ENCODE measurements around the gene INPP4B.

Gene INPP4B

GRCh38 chr4:142563682-142564291 is 282.3 kb downstream of the INPP4B start:
- H3K4me1 ChIP-seq, result no peaks in the 10 kb centered on the region
- H3K27ac ChIP-seq, result no peak overlapping the region
- no peaks in the 10 kb centered on the region for H3K9me3 ChIP-seq (ENCODE audit: control insufficient read depth, low read length)
- no peak overlapping the region for H3K9ac ChIP-seq
- no peak overlapping the region for H3K4me3 ChIP-seq (ENCODE audit: low read depth, low read length)
- H3K36me3 ChIP-seq (ENCODE audit: control insufficient read depth, insufficient read depth, low read length), result no peaks in the 10 kb centered on the region
- no peaks in the 10 kb centered on the region for H3K79me2 ChIP-seq
- H3K27me3 ChIP-seq (ENCODE audit: control insufficient read depth, insufficient read depth, low read length), result no peaks in the 10 kb centered on the region
- no peak overlapping the region for H2AFZ ChIP-seq
- no peak overlapping the region for H3K4me2 ChIP-seq (ENCODE audit: low read length)
- TF ChIP-seq CTCF (IDR thresholded peaks at IDR 0.05), result no peak

- H3K9ac ChIP-seq, result no peak overlapping the region
- TF ChIP-seq CTCF (IDR thresholded peaks at IDR 0.05), result no peak
These were observed 286.1 kb downstream of the INPP4B start for GRCh38 chr4:142559986-142560385.

DNA sequence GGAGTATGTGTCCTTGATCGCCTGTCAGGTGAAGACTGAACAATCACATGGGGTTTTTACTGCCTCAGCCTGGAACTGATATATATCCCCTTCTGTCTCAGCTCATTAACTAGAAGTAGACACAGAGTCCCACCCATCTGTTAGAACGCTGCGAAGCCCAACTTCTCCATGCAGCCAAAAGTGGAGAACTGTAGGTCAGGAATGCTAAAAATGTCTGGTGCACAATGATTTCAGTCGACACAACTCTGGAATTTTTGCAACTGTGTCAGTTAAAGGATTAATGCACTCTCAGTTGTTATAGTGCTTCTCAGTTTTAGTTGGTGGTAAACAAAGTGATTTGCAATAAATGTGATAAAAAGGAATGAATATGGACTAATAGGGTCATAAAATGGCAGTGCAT is 287.2 kb downstream of the INPP4B start:
- H3K9me3 ChIP-seq (ENCODE audit: control insufficient read depth, low read length), result no peaks in the 10 kb centered on the region
- TF ChIP-seq CTCF (IDR thresholded peaks at IDR 0.05), result no peak
- no peak overlapping the region for H3K27ac ChIP-seq
- H2AFZ ChIP-seq, result no peak overlapping the region
- no peak overlapping the region for H3K4me3 ChIP-seq (ENCODE audit: low read depth, low read length)
- no peaks in the 10 kb centered on the region for H3K79me2 ChIP-seq
- no peaks in the 10 kb centered on the region for H3K36me3 ChIP-seq (ENCODE audit: control insufficient read depth, insufficient read depth, low read length)
- H3K27me3 ChIP-seq (ENCODE audit: control insufficient read depth, insufficient read depth, low read length), result no peaks in the 10 kb centered on the region
- H3K4me1 ChIP-seq, result no peaks in the 10 kb centered on the region
- H3K9ac ChIP-seq, result no peak overlapping the region
- H3K4me2 ChIP-seq (ENCODE audit: low read length), result no peak overlapping the region

More at GRCh38 chr4:142559986-142560385, 286.1 kb downstream of the INPP4B start:
- no peak overlapping the region for H3K4me3 ChIP-seq (ENCODE audit: low read depth, low read length)
- H3K9me3 ChIP-seq (ENCODE audit: control insufficient read depth, low read length), result no peaks in the 10 kb centered on the region
- no peaks in the 10 kb centered on the region for H3K79me2 ChIP-seq
- no peaks in the 10 kb centered on the region for H3K27me3 ChIP-seq (ENCODE audit: control insufficient read depth, insufficient read depth, low read length)
- H3K36me3 ChIP-seq (ENCODE audit: control insufficient read depth, insufficient read depth, low read length), result no peaks in the 10 kb centered on the region
- H3K4me1 ChIP-seq, result no peaks in the 10 kb centered on the region
- H3K4me2 ChIP-seq (ENCODE audit: low read length), result no peak overlapping the region
- no peak overlapping the region for H2AFZ ChIP-seq
- no peak overlapping the region for H3K27ac ChIP-seq

DNA sequence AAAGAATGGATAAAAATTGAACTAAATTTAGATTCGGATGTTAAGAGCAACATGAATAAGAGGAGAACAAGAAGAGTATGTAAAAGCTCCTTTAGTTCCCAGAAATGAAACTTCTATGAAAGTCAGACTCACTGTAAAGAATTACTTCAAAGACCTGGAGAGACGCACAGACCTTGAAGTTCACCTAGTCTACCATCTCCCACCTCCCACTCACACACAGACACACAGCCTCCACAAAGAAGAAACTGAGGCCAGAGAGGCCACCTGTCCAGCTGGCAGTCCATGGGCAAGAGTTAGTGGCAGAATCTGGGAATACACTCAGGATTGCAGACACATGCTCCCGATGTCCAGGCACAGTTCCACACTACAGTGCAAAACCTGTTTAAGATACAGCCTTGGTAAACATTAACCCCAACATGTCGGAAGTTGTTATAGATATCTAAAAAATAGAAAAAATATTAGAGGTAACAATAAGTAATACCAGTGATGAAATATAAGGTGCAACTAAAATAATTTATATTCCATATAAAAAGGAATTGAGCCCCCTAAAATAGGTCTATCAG is 288.8 kb downstream of the INPP4B start:
- no peak overlapping the region for H3K4me3 ChIP-seq (ENCODE audit: low read depth, low read length)
- no peak overlapping the region for H2AFZ ChIP-seq
- H3K36me3 ChIP-seq (ENCODE audit: control insufficient read depth, insufficient read depth, low read length), result no peaks in the 10 kb centered on the region
- no peaks in the 10 kb centered on the region for H3K9me3 ChIP-seq (ENCODE audit: control insufficient read depth, low read length)
- H3K27ac ChIP-seq, result no peak overlapping the region
- H3K79me2 ChIP-seq, result no peaks in the 10 kb centered on the region
- no peak overlapping the region for H3K9ac ChIP-seq
- H3K4me1 ChIP-seq, result no peaks in the 10 kb centered on the region
- H3K27me3 ChIP-seq (ENCODE audit: control insufficient read depth, insufficient read depth, low read length), result no peaks in the 10 kb centered on the region
- TF ChIP-seq CTCF (IDR thresholded peaks at IDR 0.05), result no peak
- H3K4me2 ChIP-seq (ENCODE audit: low read length), result no peak overlapping the region

Measured in parathyroid adenoma (tissue), 2 donors.